Spleen (tissue), 11 donors: ENCODE measurements around the gene TRPC6. TPM values are rescaled to one million over a fixed set of nuclear protein-coding genes. Genes with fewer than 3 reads are reported as not detected.
A peak's percentile ranks its signal among the peaks of the same experiment; 100 is the strongest.

Experiments
- DNase-seq: peaks from one replicate; pipeline ENCODE4 v3.0.0-alpha.2; 2020
- H3K27ac ChIP-seq, 8 donors: fragments of 200-600 bp; sonication (generic) in 7 of 8; 1 replicate in 4 of 8; 2 replicates in 4 of 8; pipeline versions ENCODE4 v1.5.0 to v1.8.0; 2016 to 2021; ENCODE audit warnings: inconsistent platforms in 4 of 8, mild to moderate bottlenecking in 4 of 8, moderate library complexity in 1 of 8
- H3K27me3 ChIP-seq, 7 donors: fragments of 200-600 bp; sonication (generic) in 6 of 7; replicated peaks in 1 of 7; 1 replicate in 4 of 7; 2 replicates in 3 of 7; pipeline versions ENCODE4 v1.5.0 to v1.8.0; 2016 to 2021; ENCODE audit warnings: inconsistent platforms in 3 of 7, mild to moderate bottlenecking in 1 of 7
- H3K36me3 ChIP-seq, 6 donors: fragments of 200-600 bp; sonication (generic) in 5 of 6; 1 replicate in 4 of 6; 2 replicates in 2 of 6; pipeline versions ENCODE4 v1.5.0 to v1.8.0; 2016 to 2021; ENCODE audit warnings: inconsistent platforms in 2 of 6
- H3K4me1 ChIP-seq, 6 donors: fragments of 200-600 bp; sonication (generic) in 5 of 6; 1 replicate in 3 of 6; 2 replicates in 3 of 6; pipeline versions ENCODE4 v1.5.0 to v1.8.0; 2016 to 2021; ENCODE audit warnings: inconsistent platforms in 3 of 6
- H3K4me3 ChIP-seq, 8 donors: fragments of 200-600 bp; sonication (generic) in 7 of 8; 1 replicate in 4 of 8; 2 replicates in 4 of 8; pipeline versions ENCODE4 v1.5.0 to v1.8.0; 2016 to 2021; ENCODE audit warnings: inconsistent platforms in 4 of 8, mild to moderate bottlenecking in 4 of 8, moderate library complexity in 2 of 8
- H3K9me3 ChIP-seq, 8 donors: fragments of 200-600 bp; sonication (generic) in 7 of 8; 1 replicate in 4 of 8; 2 replicates in 4 of 8; pipeline versions ENCODE4 v1.5.0 to v1.8.0; 2016 to 2021; ENCODE audit warnings: inconsistent platforms in 4 of 8
- POLR2A ChIP-seq, 3 donors: fragments of 450-650 bp; IDR thresholded peaks; one replicate each; pipeline ENCODE4 v1.5.1; 2017; ENCODE audit warnings: antibody characterized with exemption in 3 of 3, mild to moderate bottlenecking in 1 of 3
- POLR2AphosphoS5 ChIP-seq, 3 donors: sonication (generic); formaldehyde crosslinking; IDR thresholded peaks; one replicate each; pipeline ENCODE4 v1.5.1; 2017; ENCODE audit warnings: antibody characterized with exemption in 3 of 3
- WGBS, 5 donors: extraction: QIAGEN DNeasy Blood & Tissue Kit in 3 of 5; methylation state at CpG; one replicate each; pipeline versions ENCODE4 v1.1.5 to v1.1.7; 2013 to 2018; 5-methylcytosine and 5-hydroxymethylcytosine counted together
- intact Hi-C: fragments of 100-400 bp; cut with DNase I; formaldehyde crosslinking; loops from one replicate; pipeline ENCODE4 v1.15.0; 2023; ENCODE audit warnings: low total_unique reads
- polyA plus RNA-seq, 3 donors: library from polyadenylated mRNA; stranded (reverse); fragments of 200-250 nt; gene quantifications; one replicate each; pipeline ENCODE4 v1.2.1, GENCODE V29; 2013
- total RNA-seq, 7 donors: library from RNA; depleted of rRNA in 3 of 7; stranded (reverse); fragments of >200 nt in 3 of 7; fragmentation: NEBNext Ultra II Directional in 4 of 7; extraction: Animal tissue kit (Norgen Biotek cat#: 25700) in 4 of 7; gene quantifications; one replicate each; pipeline versions ENCODE4 v1.1.0 to v1.2.1, GENCODE V29; 2016 to 2021
- TF ChIP-seq, protein P1 (sequence below), 11 experiments: fragments of 200-600 bp in 7 of 11; fragments of 450-650 bp in 4 of 11; sonication (generic) in 4 of 11; IDR thresholded peaks in 8 of 11; conservative IDR thresholded peaks in 3 of 11; 1 replicate in 7 of 11; 2 replicates in 4 of 11; pipeline versions ENCODE4 v1.4.0 to v1.8.0; 2016 to 2021; ENCODE audit warnings: antibody characterized with exemption in 11 of 11, inconsistent platforms in 4 of 11, mild to moderate bottlenecking in 1 of 11
- donor health status: healthy with polysubstance abuse.
- donor health status: DM: no; HTN: no; CAD: no; lungs with moderate emphysema.
- donor health status: DM: no; HTN: no; CAD: no.
- donor health status: Bipolar disorder and iron deficiency.
- donor health status: healthy.
- donor health status: DM: no; HTN: no; CAD: no.
- donor health status: DM: yes; HTN: yes; CAD: no.

The TRPC6 gene
- total and polyA plus RNA-seq, 10 donors, result 0.30 to 6.6 (median 2.3) TPM

DNA sequence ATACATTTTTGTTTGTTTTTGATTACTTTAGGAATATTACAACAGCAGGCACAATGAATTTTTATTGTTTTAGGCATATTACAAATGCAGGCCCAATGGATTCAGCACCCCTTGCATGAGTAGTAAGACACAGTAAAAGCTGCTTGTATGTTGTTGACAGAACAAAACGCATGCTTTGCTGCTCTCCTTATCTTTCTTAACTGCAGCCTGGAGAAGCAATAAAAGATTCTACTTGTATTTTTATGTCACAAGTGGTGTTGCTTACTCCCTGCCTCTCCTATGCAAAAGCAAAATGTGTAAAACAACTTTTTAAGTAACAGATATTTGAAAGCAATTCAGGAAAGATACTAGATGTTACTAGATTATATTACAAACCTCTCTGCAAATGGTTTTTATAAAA lies 73.9 kb downstream of the TRPC6 start:
- no peaks in the 10 kb centered on the region for H3K36me3 ChIP-seq
- no peak for DNase-seq
- TF ChIP-seq POLR2AphosphoS5 (IDR thresholded peaks at IDR 0.05) (no peak), POLR2A (IDR thresholded peaks at IDR 0.05) (no peak)
- TF ChIP-seq, protein P1, sequence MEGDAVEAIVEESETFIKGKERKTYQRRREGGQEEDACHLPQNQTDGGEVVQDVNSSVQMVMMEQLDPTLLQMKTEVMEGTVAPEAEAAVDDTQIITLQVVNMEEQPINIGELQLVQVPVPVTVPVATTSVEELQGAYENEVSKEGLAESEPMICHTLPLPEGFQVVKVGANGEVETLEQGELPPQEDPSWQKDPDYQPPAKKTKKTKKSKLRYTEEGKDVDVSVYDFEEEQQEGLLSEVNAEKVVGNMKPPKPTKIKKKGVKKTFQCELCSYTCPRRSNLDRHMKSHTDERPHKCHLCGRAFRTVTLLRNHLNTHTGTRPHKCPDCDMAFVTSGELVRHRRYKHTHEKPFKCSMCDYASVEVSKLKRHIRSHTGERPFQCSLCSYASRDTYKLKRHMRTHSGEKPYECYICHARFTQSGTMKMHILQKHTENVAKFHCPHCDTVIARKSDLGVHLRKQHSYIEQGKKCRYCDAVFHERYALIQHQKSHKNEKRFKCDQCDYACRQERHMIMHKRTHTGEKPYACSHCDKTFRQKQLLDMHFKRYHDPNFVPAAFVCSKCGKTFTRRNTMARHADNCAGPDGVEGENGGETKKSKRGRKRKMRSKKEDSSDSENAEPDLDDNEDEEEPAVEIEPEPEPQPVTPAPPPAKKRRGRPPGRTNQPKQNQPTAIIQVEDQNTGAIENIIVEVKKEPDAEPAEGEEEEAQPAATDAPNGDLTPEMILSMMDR (IDR thresholded peaks at IDR 0.05 in 8 of 11, conservative IDR thresholded peaks at IDR 0.05 in 3 of 11), result no peak
- peaks cover 0 to 4% (median 0%) of the 10 kb centered on the region in 8 donors for H3K9me3 ChIP-seq
- peaks cover 0 to 12% (median 8%) of the 10 kb centered on the region in 6 donors for H3K4me1 ChIP-seq
- H3K27ac ChIP-seq, result no peak overlapping the region
- WGBS, 5 donors, result 0 to 81% (median 53%) methylated on average over 1 of the region's 1 CpG
- H3K27me3 ChIP-seq, result no peaks in the 10 kb centered on the region
- intact Hi-C loops, result no loop called here
- no peak overlapping the region for H3K4me3 ChIP-seq

- peak overlapping the region in 1 of 8 donors; percentile 19 for H3K27ac ChIP-seq
- no peak for DNase-seq
- TF ChIP-seq, protein P1 (IDR thresholded peaks at IDR 0.05 in 8 of 11, conservative IDR thresholded peaks at IDR 0.05 in 3 of 11), result no peak
- TF ChIP-seq POLR2A (IDR thresholded peaks at IDR 0.05) (no peak), POLR2AphosphoS5 (IDR thresholded peaks at IDR 0.05) (no peak)
- 33 to 46% (median 34%) methylated on average over 2 of the region's 2 CpGs for WGBS, 5 donors
- H3K27me3 ChIP-seq, result no peaks in the 10 kb centered on the region
- H3K9me3 ChIP-seq, result peaks cover 0 to 4% (median 0%) of the 10 kb centered on the region in 8 donors
- intact Hi-C loops, result no loop called here
- H3K36me3 ChIP-seq, result no peaks in the 10 kb centered on the region
- peaks cover 0 to 12% (median 8%) of the 10 kb centered on the region in 6 donors for H3K4me1 ChIP-seq
- no peak overlapping the region for H3K4me3 ChIP-seq
These were observed 75.4 kb downstream of the TRPC6 start for GRCh38 chr11:101508370-101508769.

GRCh38 chr11:101498891-101499290 lies 84.9 kb downstream of the TRPC6 start:
- Histone ChIP-seq H3K4me1 (peaks cover 0 to 6% (median 0%) of the 10 kb centered on the region in 6 donors), H3K4me3 (no peak overlapping the region), H3K9me3 (no peaks in the 10 kb centered on the region), H3K27me3 (no peaks in the 10 kb centered on the region), H3K36me3 (no peaks in the 10 kb centered on the region), H3K27ac (no peak overlapping the region)
- no peak for DNase-seq
- intact Hi-C loops, result no loop called here
- TF ChIP-seq, protein P1 (IDR thresholded peaks at IDR 0.05 in 8 of 11, conservative IDR thresholded peaks at IDR 0.05 in 3 of 11), result no peak
- TF ChIP-seq POLR2A (IDR thresholded peaks at IDR 0.05), result no peak
- TF ChIP-seq POLR2AphosphoS5 (IDR thresholded peaks at IDR 0.05), result no peak
- WGBS, 5 donors, result 73 to 88% (median 76%) methylated on average over 1 of the region's 1 CpG

DNA sequence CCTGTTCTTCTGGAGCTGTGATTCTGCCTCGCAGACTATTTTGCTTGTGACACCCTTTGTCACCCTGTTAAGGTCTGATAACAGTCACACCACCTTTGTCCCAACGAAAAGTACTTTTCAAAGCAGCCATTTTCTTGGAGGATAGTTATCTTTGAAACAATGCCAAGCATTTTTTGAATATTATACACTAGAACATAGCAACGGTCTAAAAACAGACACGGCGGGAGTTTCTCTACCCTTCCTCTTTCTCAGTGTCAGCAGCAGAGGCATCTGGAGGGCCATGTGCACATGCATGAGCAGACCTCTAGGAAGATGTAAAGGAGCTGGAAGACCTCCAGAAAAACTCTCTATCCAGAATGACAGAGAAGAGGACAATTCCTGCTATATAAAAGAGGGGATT lies 86.5 kb downstream of the TRPC6 start:
- TF ChIP-seq, protein P1 (IDR thresholded peaks at IDR 0.05 in 8 of 11, conservative IDR thresholded peaks at IDR 0.05 in 3 of 11), result no peak
- TF ChIP-seq POLR2A (IDR thresholded peaks at IDR 0.05), result no peak
- TF ChIP-seq POLR2AphosphoS5 (IDR thresholded peaks at IDR 0.05), result no peak
- no peak for DNase-seq
- Histone ChIP-seq H3K4me1 (peaks cover 0 to 6% (median 0%) of the 10 kb centered on the region in 6 donors), H3K27me3 (no peaks in the 10 kb centered on the region), H3K4me3 (no peak overlapping the region), H3K27ac (no peak overlapping the region), H3K9me3 (no peaks in the 10 kb centered on the region), H3K36me3 (no peaks in the 10 kb centered on the region)
- intact Hi-C loops, result no loop called here
- 20 to 48% (median 31%) methylated on average over 5 of the region's 5 CpGs for WGBS, 5 donors
